Dedifferentiated amniotic fluid mesenchymal stem cell (primary cell): ENCODE data around the gene RASSF10.

ENCODE experiments used
- DNase-seq: peaks from one replicate; pipeline ENCODE4 v3.0.0-alpha.2; 2016; ENCODE audit errors: extremely low spot score

RASSF10 gene

GRCh38 chr11:13008625-13009475, at the start of gene RASSF10:
RASSF10 (plus strand) TSS chr11:13009316; CDS start chr11:13009577, 261 bp downstream.
- DNase-seq = no peak

DNA sequence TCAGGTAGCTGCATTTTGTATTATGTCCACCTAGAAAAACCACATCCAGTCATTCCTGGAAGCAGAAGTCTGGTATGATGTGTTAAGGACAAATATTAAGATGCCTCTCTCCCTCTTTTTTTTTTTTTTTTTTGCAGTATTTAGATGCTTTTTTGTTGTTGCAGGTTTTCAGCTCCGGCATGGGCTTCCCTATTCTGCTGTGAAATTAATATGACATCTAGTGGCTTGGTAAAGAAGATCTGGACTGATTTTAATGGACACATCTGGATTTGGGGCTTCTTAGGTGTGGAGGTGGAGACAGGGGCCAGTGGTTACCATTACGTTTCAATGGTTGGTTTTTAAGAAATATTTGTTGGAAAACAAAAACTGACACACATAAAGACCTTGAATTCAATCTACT, 47.5 kb upstream of the RASSF10 start:
- DNase-seq = no peak

DNA sequence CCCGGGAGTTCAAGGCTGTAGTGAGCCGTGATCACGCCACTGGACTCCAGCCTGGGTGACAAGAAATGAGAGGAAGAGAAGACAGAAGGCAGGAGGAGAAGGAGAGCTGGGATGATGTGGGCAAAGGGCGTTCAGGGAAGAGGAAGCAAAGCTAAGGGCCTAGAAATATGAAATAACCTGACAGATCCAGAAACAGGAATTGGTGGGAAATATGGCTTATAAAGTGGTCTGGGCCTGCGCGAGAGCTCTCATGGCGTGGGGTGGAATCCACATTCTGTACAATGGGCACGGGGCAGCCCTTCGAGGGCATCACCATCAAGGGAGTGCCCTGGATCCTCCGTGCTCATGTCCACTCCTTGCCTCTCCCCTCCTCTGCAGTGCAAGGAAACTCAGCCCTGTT, 46.8 kb upstream of the RASSF10 start:
- DNase-seq = no peak

GRCh38 chr11:12963051-12963450, 46.1 kb upstream of the RASSF10 start:
- no peak for DNase-seq

DNA sequence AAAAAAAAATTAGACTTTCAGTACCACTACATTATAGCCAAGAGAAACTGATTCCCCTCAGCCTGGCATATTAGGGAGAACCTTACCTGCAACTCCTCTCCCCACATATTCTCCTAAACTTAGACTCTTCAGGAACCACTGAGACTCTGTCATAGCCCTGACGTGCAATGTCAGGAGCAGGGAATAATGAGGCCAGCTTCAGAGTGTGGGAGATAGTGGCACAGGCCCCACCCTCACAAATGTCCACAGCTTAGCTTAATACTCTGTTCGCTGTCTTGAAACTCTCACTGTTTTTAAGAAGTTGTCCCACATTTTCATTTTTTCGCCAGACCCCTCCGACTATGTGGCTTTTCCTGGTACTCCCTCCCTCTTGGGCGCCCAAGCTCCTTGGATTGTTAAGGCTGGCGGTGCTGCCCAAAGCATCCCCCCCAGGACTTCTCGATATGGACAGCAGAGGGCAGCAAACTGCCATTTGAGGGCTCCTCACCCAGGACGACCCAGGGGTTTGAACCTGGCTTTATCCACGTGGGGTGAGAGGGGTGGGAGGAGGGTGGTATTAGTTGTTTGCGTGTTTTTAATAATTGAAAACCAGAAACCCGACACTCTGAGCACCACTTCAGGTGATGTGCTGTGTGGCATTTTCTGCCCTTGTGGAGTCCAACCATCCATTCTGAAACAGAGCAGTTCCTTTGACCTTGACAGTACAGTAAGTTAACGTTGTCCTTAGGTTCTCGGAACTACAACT, 45.2 kb upstream of the RASSF10 start:
- DNase-seq = peak; percentile 28

GRCh38 chr11:12964650-12965049, 44.5 kb upstream of the RASSF10 start:
- no peak for DNase-seq

DNA sequence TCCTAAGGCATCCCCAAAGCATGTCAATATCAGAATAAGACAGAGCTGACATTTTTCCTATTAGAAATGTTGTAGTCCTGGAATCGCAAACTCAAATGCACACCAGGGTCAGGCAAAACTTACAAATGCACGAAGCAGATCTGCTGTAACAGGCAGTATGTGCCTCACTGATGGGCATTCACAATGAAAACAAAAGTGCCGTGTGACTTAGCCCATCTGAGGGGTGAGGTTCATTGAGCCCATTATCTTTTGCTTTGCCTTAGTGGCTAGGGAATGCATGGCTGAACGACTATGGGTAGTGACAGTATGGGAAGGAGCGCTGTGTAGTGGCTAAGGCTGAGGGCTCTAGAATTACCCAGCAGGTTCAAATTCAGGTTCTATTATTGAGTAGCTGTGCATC, 43.1 kb upstream of the RASSF10 start:
- DNase-seq = no peak

- DNase-seq = no peak
These were observed 41.0 kb upstream of the RASSF10 start for GRCh38 chr11:12968101-12968500.

GRCh38 chr11:12968826-12969225, 40.3 kb upstream of the RASSF10 start:
- no peak for DNase-seq

DNA sequence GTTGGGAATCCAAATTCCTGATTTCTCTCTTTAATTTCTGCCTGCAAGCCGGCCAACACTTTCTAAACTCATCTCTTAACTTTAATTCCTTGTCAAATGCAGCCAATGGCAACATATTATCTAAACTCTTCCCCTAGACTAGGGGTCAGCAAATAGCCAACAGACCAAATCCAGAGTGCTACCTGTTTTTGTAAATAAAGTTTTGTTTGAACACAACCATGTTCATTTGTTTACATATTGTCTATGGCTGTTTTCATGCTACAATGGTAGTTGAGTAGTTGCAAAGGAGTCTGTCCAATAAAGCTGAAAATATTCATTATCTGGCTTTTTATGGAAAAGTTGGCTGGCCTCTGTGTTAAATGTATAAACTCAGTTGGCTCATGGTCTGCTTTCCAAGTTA, 37.2 kb upstream of the RASSF10 start:
- DNase-seq = no peak

DNA sequence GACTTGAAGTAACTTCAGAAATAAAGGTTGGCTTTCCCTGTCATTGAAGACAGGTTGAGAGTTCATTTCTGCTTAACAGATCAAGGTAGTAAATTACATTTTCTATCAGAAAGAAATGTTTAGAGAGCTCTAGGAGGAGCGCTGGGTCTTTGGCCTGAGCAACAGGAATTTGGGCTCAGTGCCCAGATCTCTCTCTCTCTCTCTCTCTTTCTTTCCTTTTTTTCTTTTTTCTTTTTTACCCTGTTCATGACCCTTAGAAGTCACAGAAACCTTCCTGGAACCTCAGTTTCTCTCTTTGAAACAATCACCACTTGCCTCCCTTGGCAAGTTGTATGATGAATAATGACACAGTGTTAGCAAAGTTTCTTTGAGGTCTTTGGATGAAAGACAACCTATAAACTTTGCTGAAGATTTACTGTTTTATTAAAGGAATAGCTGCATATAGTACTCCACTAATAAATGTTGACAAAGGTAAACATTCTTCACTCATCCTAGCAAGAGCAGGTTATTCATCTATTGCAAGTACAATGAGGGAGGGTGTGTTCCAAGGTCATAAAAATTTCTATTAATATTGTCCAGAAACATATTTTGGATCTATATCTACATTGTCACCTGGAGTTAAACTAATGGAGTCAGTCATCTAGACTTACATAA, 35.5 kb upstream of the RASSF10 start:
- no peak for DNase-seq

DNA sequence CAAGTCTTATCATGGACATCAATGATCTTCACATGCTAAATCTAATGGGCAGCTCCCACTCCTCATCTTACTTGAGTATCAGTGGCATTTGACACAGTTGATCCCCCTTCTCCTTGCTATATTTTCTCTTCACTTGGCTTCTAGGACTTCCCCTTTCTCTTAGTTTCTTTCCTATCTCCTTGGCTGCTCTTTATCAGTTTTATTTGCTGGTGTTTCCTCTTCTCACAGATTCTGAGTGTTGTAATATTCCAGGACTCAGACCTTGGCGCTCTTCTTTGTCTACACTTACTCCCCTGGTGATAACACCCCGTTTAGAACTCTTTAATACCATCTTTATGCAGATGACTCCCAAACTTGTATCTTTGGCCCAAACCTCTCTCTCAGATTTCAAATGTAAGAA, 33.9 kb upstream of the RASSF10 start:
- DNase-seq = no peak

DNA sequence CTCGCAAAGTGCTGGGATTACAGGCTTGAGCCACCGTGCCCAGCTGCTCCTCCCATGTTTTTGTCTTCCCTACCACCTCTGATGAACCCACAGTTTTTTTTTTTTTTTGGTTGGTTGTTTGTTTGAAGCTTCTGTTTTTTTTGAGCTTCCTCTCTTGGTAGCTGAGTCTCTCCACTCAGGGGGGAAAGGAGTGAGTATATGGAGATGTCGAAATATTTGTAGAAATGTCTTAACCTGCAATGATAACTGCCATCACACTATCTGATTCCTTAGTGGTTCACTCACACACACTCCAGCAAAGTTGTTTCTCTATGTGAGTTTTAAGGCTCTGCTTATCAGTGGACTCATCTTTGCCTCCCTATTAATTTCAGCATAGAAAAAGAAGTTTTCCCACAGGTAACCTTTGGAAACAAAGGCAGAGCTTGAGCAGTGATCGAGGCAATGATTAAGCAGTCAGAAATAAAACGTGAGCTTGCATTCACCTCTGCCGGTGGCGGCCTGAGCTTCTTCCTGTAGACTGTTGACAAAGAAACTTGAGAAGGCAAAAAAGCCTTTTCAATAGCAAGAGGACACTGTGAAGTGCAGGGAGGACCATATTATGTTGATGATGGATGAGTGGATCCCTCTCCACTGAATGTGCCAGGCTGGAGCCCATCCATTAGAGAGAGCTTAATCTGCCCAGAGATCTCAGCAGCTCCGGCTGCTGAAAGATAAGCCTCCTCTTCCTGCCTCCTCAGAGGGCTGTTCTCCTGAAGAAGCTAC, 29.0 kb upstream of the RASSF10 start:
- DNase-seq = no peak

- no peak for DNase-seq
These were observed 27.2 kb upstream of the RASSF10 start for GRCh38 chr11:12981676-12982522.

- no peak for DNase-seq
These were observed 25.8 kb upstream of the RASSF10 start for GRCh38 chr11:12983336-12983735.

DNA sequence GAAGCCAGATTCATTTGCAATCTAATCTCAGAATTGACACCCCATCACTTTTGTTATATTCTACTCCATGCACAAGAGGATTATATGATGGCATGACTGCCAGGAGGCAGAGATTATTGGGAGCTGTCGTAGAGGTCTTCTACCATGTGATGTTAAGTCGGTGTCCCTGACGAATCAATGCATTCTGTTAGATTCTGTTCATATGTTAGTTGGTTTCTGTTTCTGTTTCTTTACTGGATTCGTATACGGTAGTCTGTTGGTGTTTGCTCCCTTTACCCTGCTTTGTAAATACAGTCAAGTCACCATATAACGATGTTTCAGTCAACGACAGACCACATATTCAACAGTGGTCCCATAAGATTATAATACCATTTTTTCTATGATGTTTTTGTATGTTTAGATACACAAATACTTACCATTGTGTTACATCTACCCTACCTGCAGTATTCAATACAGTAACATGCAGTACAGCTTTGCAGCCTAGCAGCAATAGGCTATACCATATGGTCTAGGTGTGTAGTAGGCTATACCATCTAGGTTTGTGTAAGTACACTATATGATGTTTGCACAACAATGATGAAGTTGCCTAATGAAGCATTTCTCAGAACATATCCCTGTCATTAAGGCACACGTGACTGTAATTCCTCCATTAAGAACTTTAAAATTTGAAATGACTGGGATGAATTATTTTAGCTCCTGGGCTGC, 22.8 kb upstream of the RASSF10 start:
- DNase-seq = no peak

DNA sequence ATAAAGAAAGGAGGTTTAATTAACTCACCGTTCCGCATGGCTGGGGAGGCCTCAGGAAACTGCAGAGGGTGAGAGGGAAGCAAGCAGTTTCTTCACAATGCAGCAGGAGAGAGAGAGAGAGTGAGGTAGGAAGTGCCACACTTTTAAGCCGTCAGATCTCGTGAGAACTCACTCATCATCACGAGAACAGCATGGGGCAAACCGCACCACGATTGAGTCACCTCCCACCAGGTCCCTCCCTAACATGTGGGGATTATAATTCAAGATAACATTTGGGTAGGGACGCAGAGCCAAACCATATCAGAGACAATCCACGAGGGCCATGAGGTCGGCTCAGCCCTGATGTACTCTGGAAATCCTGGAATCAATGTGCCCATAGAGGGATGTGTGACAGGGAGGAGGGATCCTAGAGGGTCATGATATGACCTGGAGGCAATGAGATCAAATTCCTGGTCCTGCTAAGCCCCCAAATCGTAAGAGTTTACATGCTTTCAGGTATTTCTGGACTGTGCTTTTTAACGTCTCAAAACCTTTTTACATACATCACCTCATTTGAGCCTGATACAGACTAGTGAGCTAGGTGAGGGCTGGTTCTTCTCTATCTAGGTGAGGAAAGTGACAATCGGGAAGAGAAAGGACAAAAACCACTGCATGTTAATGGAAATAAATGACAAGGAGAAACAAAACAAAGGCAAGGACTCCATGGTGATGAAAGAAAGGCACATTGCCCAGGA, 19.5 kb upstream of the RASSF10 start:
- no peak for DNase-seq

DNA sequence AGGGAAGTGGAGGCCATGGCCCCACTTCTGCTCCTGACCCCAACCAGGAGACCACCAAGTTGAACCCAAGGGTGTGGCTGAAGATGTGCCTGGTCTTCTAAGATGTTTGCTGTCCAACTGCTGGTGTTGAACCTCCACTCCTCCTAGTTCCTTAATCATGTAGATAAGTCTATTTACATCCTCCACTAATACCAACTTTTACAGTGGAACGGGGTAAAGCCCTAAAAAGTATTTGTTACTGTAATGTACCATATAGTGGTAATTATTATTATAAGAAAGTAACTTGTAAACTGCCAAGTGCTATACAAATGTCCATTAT, 19.0 kb upstream of the RASSF10 start:
- DNase-seq = no peak

DNA sequence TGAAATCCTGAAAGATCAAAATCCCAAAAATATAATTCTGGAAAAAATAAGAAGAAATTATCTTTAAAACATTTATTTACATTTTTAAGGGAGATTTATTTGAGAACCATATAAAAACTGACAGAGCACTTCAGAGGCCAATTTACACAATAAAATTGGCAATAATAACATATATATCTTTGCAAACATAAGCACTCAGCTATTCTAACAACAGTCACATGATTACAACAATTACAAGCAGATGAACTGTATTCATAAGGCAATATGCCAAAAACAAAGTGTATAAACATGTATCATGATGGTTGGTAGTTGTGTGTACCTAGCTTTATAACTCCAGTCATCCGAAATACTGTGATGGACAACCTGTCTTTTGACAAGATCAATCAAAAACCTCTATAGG, 17.7 kb upstream of the RASSF10 start:
- no peak for DNase-seq

DNA sequence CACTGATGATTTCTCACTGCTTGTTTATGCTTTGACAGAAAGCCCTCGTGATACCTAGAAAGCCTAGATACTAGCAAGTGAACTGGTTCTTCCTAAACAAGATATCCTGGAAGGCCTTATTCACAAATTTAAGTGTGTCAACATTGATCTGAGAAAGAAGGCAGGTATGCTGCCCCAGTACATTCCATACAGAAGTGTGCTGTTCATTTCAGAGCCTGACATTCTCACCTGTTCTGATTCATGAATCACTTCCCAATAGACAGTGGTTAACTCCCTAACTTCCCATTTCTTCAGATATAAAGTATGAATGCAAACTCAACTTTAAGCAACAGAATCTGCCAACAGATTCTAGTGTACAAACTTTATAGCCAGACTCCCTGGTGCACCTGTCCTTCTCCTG, 15.5 kb upstream of the RASSF10 start:
- no peak for DNase-seq
